ENCODE measurements around the gene CHMP1A.

CHMP1A gene

GRCh38 chr16:89658221-89658879, 842 bp upstream of the CHMP1A start:
- Histone ChIP-seq H2AFZ (ENCODE audit: low read depth, low read length) (peak overlapping the region; percentile 81), H3K4me3 (ENCODE audit: low read length) (peak overlapping the region; percentile 95), H3K4me2 (ENCODE audit: low read length) (peak overlapping the region; percentile 87), H3K27ac (ENCODE audit: low read length) (peak overlapping the region; percentile 41), H3K4me1 (ENCODE audit: low read length) (peaks cover 10% of the 10 kb centered on the region), H3K27me3 (ENCODE audit: low read depth, low read length) (no peaks in the 10 kb centered on the region), H3K9ac (ENCODE audit: low read length) (peak overlapping the region; percentile 95), H4K20me1 (ENCODE audit: insufficient read depth, low read length) (no peaks in the 10 kb centered on the region), H3K79me2 (ENCODE audit: low read length) (peaks cover 44% of the 10 kb centered on the region), H3K9me3 (ENCODE audit: insufficient read depth, low read length) (no peaks in the 10 kb centered on the region), H3K36me3 (replicated peaks; ENCODE audit: low read depth, low read length) (peaks cover 17% of the 10 kb centered on the region)
- TF ChIP-seq EZH2phosphoT487 (IDR thresholded peaks at IDR 0.05; ENCODE audit: low read depth) = no peak
- TF ChIP-seq CTCF (IDR thresholded peaks at IDR 0.05; ENCODE audit: low read depth, low read length) = no peak

GRCh38 chr16:89656435-89657121, 930 bp downstream of the CHMP1A start:
- H3K4me3 ChIP-seq (ENCODE audit: low read length) = peak overlapping the region; percentile 95
- H3K27me3 ChIP-seq (ENCODE audit: low read depth, low read length) = no peaks in the 10 kb centered on the region
- TF ChIP-seq CTCF (IDR thresholded peaks at IDR 0.05; ENCODE audit: low read depth, low read length) (no peak), EZH2phosphoT487 (IDR thresholded peaks at IDR 0.05; ENCODE audit: low read depth) (no peak)
- H3K36me3 ChIP-seq (replicated peaks; ENCODE audit: low read depth, low read length) = peaks cover 14% of the 10 kb centered on the region
- no peak overlapping the region for H2AFZ ChIP-seq (ENCODE audit: low read depth, low read length)
- peak overlapping the region; percentile 88 for H3K4me2 ChIP-seq (ENCODE audit: low read length)
- peaks cover 10% of the 10 kb centered on the region for H3K4me1 ChIP-seq (ENCODE audit: low read length)
- H3K9ac ChIP-seq (ENCODE audit: low read length) = peak overlapping the region; percentile 95
- no peaks in the 10 kb centered on the region for H4K20me1 ChIP-seq (ENCODE audit: insufficient read depth, low read length)
- H3K79me2 ChIP-seq (ENCODE audit: low read length) = peaks cover 44% of the 10 kb centered on the region
- H3K9me3 ChIP-seq (ENCODE audit: insufficient read depth, low read length) = no peaks in the 10 kb centered on the region
- 0 out of 2 replicates have a peak overlapping the region, but pooled peaks have one; percentile 31 for H3K27ac ChIP-seq (ENCODE audit: low read length)

- H3K9ac ChIP-seq (ENCODE audit: low read length) = no peak overlapping the region
Measured at GRCh38 chr16:89655062-89655643, 2.4 kb downstream of the CHMP1A start.

More at GRCh38 chr16:89655062-89655643, 2.4 kb downstream of the CHMP1A start:
- Histone ChIP-seq H2AFZ (ENCODE audit: low read depth, low read length) (no peak overlapping the region), H3K4me1 (ENCODE audit: low read length) (peaks cover 10% of the 10 kb centered on the region), H3K27ac (ENCODE audit: low read length) (no peak overlapping the region), H3K27me3 (ENCODE audit: low read depth, low read length) (no peaks in the 10 kb centered on the region), H4K20me1 (ENCODE audit: insufficient read depth, low read length) (no peaks in the 10 kb centered on the region), H3K4me3 (ENCODE audit: low read length) (no peak overlapping the region), H3K9me3 (ENCODE audit: insufficient read depth, low read length) (no peaks in the 10 kb centered on the region), H3K4me2 (ENCODE audit: low read length) (no peak overlapping the region), H3K79me2 (ENCODE audit: low read length) (peaks cover 44% of the 10 kb centered on the region), H3K36me3 (replicated peaks; ENCODE audit: low read depth, low read length) (peaks cover 5% of the 10 kb centered on the region)
- TF ChIP-seq EZH2phosphoT487 (IDR thresholded peaks at IDR 0.05; ENCODE audit: low read depth) = no peak
- TF ChIP-seq CTCF (IDR thresholded peaks at IDR 0.05; ENCODE audit: low read depth, low read length) = no peak
